T47D (cell line): ENCODE measurements around the gene ABL1.
A peak's percentile ranks its signal among the peaks of the same experiment; 100 is the strongest.

Source experiments
- DNase-seq, 2 experiments: peaks; one replicate each; pipeline versions ENCODE4 v3.0.0 to v3.0.0-alpha.2; 2011 to 2012; ENCODE audit warnings: low read depth in 1 of 2, low spot score in 1 of 2
- JUND ChIP-seq: IDR thresholded peaks from 2 replicates; pipeline ENCODE4 v1.6.1; 2012; ENCODE audit warnings: low read depth
- in situ Hi-C: cut with HindIII; loops from 2 replicates; pipeline ENCODE4 v1.10.0; 2016; ENCODE audit warnings: low sequenced_read_pairs, low pct_unique_long_range_greater_than_20kb

Gene ABL1

DNA sequence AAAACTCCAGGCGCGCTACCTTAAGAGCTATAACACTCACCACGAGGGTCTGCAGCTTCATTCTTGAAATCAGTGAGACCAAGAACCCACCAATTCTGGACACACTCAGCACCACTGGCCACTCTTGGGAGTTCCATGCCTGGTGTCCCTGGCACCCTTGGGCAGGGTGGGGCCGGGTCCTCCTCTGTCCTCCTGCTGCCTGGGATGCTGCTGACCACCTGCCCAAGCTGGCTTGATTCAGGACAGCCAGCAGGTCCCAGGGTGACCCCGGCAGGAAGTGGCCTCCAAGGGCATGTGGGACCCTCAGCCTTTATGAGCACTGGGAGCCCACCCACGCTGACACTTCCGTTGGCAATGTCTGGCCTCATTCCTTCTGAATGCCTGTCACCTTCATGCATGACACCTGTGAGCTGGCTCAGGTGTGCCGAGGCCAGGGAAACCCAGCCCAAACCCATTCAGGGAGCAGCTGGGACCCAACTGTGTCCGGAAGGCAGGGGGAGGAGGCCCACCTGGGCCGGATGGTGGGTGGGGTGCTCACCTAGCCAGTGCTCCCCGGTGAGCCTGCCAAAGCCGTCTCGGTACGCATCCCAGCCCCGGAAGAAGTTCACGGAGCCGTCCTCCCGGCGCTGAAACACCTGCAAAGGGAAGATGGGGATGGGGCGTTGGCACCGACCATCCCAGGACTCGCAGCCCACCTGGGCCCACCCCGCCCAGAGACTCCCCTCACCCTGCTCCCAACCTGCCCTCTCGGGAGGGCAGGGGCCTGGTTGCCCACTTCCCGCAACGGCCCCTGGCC lies 76.4 kb downstream of the ABL1 start:
- TF ChIP-seq JUND = no peak
- DNase-seq = no peak
- in situ Hi-C loops = no loop called here

DNA sequence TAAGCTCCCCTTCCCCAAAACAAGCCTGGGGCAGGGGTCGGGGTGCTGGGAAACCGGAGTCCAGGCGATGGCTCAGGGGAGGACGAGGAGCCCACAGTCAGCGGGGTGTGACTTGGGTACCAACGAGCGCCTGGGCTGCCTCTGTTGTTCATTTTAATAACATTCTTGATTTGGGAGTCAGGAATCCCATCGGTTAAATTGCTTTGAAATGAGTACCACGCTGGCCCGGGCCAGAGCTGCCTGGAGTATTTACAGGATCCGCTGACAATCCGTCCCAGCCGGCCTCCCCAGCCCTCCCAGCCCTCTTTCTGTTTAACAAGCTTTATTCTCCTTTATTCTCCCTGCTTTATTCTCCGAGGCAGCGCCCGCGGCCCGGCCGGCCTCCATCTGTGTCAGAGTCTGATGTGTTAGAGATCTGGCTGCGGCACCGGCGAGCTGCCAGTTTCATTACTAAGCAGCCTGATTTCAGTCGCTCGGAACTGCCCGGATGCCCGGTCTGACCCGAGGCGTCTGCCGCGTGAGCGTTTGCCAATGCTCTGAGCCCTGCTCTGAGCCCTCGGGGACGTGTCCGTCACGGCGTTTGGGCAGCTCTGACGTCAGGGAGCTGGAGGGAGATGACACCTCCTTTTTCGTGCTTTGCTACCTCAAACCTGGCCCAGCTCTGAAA lies 78.0 kb downstream of the ABL1 start:
- in situ Hi-C loops = no loop called here
- TF ChIP-seq JUND = no peak
- peak in 1 of 2 experiments; percentile 38 for DNase-seq

DNA sequence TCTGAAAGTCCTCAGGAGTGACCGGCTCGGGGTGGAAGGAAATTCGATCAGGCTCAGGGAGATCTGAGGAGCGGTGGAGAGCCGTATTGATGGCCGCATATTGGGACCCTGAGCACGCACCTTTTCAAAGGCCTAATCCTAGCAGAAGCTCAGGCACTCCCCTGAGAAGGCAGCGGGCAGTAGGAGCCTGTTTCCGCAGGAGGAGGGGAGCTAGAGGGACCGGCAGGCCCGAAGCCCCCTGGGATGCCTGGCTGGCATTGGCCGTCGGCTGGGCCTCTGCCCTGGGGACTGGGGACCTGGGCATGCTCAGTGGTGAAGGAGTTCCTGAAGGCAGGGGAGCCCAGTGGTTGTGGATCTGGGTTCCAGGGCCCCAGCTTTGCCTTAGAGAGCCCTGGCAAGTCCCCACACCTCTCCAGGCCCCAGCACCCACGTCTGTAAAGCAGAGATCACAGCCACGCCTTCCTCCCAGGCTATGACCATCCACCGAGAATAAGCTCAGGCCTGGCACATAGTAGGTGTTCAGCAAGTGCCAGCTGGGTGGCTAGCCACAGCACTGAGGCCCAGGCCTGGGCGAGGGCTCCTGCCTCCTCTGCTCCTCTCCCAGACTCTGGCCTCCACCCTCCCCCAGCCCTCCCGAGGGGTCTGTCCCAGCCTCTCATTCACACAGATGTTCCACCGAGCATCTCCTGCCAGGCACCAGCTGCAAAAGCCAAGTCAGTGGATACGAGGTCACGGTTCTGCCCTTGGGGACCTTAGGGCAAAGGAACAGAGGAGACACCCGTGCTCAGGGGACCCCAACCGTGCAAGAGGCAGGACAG lies 78.8 kb downstream of the ABL1 start:
- TF ChIP-seq JUND = no peak
- in situ Hi-C loops = no loop called here
- DNase-seq = no peak

DNA sequence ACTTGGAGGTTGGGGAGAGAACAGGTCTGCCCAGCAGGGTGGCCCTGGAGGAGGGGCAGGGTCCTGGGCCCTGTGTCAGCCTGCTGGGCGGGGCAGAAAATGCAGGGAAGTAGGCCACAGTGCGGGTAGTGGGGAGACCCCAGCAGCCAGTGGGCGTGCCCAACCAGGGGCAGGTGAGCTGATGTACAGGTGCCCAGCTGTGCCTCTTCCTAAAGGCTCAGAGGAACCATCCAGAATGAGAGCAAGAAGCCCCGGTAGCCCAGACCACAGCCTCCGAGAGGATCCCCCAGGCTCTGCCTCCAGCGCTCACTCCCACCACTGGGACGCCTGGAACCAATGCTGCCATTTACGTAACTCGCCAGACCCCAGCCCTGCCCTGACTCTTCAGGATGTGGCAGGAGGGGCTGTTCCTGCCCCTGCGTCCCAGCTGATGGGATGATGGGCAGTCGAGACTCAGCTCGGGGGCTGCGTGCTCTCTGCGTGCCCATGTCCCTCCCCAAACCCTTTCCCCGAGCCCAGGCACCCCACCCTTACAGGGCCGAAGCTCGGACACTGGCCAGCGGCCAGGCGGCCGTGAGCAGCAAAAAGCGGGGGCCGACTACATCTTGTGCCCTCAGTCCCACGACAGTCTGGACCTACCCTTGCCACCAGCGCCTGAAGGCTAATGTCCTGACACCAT lies 79.5 kb downstream of the ABL1 start:
- TF ChIP-seq JUND = no peak
- in situ Hi-C loops = no loop called here
- no peak for DNase-seq

DNA sequence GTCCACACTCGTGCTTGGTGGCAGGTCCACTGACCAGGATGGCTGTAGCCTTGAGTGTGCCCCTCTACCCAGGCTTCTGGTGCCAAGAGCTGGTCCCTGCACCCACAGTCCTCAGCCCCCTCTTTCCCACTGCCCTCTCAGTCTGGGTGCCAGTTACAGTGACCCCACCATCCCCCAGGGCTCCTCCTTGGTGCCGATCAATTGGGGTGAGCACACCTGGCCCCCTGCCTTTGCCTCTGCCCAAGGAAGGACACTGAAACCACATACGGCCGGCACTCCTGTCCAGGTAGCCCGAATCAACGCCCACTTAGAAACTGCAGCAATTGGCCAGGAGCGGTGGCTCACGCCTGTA lies 80.0 kb downstream of the ABL1 start:
- in situ Hi-C loops = no loop called here
- no peak for TF ChIP-seq JUND

DNA sequence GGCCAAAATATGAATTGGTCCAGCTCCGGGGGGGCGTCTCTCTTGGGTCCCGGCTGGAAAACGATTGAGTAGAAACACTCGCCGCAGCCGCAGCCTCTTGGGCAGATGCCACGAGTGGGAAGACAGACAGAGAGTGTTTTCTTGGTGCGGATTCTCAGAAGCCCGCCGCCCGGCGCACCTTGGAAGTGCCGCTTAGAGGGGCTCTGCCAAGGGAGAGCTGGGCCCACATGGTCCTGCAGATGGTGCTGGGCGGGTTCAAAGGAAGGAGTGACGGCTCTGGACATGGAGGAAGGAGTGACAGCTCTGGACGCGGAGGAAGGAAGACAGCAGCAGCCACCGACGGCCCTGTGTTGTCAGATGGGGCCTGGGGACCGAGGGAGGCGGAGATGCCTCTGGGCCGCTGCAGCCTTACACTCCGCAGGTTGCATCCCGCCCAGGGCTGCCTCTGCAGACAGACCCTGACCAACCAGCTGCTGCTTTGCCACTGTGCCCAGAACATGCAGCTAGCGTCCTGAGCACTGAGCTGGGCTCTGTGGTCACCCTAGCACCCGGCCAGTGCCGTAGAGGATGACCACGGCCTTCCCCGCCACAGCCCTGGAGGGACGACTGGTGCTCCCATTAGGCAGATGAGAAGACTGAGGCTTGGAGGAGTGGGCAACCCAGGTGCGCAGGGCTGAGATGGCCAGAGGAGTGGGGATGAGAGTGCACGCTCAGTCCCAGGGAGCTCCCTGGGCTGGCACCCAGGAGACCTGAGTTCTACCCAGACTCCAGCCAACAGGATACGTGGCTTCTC lies 82.3 kb downstream of the ABL1 start:
- in situ Hi-C loops = no loop called here
- TF ChIP-seq JUND = no peak
- no peak for DNase-seq

More for the DNA sequence above, 80.0 kb downstream of the ABL1 start:
- DNase-seq = no peak

DNA sequence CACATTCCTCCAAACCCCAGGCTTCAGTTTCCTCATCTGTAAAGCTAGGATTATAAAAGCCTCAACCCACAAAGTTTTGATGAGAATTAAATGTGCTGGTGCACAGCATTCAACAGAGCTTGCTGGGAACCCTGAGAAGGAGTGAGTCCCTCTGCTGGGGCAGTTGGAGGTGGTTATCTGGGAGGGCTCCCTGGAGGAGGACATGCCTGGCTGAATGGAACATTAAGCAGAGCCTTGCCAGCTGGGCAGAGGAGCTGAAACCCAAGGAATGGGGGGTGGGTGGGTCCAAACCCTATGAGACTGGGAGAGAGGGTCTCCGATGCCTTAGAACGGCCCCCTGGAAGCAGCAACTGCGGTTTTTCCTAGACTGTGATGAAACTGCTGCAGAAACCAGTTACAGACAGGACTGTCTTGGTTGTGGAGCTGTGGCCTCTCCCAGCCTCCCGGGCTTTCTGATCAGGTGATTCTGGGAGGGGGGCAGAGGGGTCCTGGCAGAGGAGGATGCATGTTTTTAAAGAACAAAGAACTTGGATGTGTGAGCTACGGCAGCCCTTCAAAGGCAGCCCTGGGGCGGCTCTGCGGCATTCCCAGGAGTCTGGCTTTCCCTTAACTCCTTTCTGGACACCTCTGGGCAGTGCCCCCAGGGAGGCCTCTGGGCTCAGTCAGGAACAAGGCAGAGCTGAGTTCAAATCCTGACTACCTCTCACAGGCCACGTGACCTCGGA lies 83.2 kb downstream of the ABL1 start:
- TF ChIP-seq JUND = no peak
- DNase-seq = no peak
- in situ Hi-C loops = no loop called here

DNA sequence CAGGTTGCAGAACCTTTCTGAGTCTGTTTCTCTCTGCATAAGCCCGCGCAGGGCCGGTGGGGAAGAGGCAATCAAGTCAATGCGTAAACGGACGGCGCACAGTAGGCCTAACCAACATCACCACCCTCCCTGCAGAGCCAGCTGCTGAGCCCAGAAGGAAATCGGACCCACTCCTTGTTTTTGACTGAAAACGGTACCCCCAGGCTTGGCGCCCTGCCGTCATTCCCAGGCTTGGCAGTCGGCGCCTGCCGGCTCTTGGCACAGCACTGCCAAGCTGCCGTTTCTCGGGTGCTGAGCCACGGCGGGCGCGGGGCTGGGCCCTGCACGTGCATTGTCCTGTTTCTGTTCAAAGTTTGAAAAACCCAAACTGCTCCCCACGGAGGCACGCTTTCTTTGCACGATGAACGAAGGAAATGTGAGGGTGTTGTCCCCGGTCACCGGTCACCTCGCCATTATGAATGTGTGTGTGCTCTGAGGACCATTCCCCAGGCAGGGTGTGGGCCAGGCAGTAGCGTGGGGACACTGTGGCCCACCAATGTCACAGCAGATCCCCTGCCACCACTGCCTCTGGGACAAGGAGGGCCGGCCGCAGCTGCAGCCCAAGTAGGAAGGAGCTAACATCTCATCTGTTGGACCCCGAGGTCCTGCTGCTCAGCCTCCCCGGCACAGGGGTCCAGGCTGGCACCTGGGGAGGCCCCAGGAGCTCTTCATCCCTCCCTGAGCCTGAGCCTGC lies 83.9 kb downstream of the ABL1 start:
- in situ Hi-C loops = no loop called here
- TF ChIP-seq JUND = no peak
- DNase-seq = no peak

DNA sequence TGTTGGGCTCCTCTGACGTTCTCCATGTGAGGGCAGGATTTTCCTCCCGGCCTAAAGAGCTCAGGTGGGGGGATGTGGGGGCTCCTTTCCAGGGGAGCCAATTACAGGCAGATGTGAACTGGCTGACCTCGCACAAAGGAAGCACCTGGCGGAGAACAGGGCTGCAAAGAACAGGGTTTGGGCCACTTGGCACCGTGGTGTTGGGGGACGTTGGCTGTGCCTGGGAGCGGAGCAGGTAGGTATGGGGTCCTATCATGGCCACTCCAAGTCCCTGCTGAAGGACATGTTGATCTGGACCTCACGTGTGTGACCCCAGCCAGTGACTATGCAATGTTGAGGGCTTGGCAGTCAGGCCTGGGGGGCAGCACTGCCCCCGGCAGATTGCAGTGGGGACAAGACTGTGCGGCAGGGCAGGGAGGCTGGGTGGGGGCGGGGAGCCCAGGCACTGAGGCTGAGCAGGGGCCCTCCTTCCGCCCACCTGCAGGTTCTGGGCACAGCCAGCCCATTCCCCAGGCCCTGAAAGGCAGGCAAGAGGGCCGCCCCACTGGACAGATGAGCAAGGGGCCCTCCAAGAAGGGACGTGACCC lies 84.6 kb downstream of the ABL1 start:
- TF ChIP-seq JUND = no peak
- DNase-seq = no peak
- in situ Hi-C loops = no loop called here

DNA sequence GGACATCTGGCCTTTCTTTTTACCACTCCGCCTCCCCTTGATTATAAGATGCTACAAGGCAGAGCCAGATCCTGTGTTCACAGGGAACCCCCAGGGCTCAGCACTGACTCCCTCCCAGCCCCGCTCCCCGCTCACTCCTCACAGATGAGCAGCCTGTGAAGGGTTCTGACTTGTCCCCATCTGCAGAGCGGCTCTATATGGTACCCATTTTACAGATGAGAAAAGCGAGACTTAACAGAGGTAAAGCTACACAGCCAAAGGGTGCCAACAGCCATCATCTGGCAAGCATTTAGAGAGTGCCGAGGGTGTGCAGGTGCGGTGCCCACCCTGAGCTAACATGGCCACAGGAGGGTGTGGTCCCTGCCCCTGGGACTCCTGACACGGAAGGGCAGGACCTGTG lies 85.2 kb downstream of the ABL1 start:
- DNase-seq = no peak

More for the DNA sequence above, 85.2 kb downstream of the ABL1 start:
- no peak for TF ChIP-seq JUND
- in situ Hi-C loops = no loop called here
